Measurements from ENCODE around the gene TMEM201. TPM values are rescaled to one million over a fixed set of nuclear protein-coding genes. Genes with fewer than 3 reads are reported as not detected.
A peak's percentile ranks its signal among the peaks of the same experiment; 100 is the strongest.

The TMEM201 gene
- total and polyA plus RNA-seq, 9 of the 15 experiments (the other 6 are each of a cell fraction or from before 2014, with no cell fraction given) = 0.42 to 51.3 (median 7.4) TPM

DNA sequence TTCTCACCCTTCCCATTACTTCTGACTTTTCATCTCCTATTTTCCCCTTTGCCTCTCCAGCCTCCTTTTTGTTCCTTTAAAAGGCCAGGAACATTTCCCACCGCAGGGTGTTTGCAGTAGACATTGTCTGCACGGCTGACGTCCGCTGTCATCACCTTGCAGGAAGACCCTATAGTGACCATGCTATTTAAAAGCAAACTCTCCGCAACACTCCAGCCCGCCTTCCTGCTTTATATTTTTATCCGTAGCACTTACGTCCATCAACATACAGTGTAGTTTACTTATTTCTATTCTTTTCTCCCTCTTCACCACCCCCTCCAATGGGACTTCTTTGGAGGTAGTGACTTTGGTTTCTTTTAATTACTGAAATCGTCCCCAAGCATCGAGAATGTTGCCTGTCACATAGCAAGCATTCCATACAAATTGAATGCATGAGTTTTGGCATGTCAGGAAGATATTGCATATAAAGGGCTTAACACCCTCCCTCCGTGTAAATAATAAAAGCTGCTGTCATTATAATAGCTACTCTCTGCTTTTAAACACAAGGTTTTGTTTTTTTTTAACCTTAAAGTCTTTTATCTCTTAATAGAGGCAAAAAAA, 29.7 kb upstream of the TMEM201 start:
- 91% methylated on average over 11 of the region's 11 CpGs for WGBS (ENCODE audit: insufficient coverage, low coverage, missing lambda C conversion rate)
- H3K4me1 ChIP-seq (replicated peaks in 1 of 2; ENCODE audit: control insufficient read depth in 2 of 2, insufficient read depth in 2 of 2, low read length in 2 of 2) = peaks cover 3 to 8% of the 10 kb centered on the region in 2 experiments; a peak in 2 of 5 replicates
- H2AFZ ChIP-seq (ENCODE audit: low read depth, low read length) = no peak overlapping the region
- H3K4me3 ChIP-seq = no peak overlapping the region
- no peak for FAIRE-seq
- TF ChIP-seq MLLT1 (IDR thresholded peaks at IDR 0.05) (0 out of 4 replicates have a peak, but pooled peaks of 1 of the 2 experiments have one; percentile 49), HDAC1 (IDR thresholded peaks at IDR 0.05) (no peak), SRSF1 (IDR thresholded peaks at IDR 0.05; ENCODE audit: low read depth, low read length) (no peak), CTBP1 (IDR thresholded peaks at IDR 0.05; ENCODE audit: borderline replicate concordance) (no peak), SUPT5H (IDR thresholded peaks at IDR 0.05) (0 out of 2 replicates have a peak, but pooled peaks have one; percentile 29), ARHGAP35 (IDR thresholded peaks at IDR 0.05; ENCODE audit: partially characterized antibody) (no peak)
- TF ChIP-seq, protein P1, sequence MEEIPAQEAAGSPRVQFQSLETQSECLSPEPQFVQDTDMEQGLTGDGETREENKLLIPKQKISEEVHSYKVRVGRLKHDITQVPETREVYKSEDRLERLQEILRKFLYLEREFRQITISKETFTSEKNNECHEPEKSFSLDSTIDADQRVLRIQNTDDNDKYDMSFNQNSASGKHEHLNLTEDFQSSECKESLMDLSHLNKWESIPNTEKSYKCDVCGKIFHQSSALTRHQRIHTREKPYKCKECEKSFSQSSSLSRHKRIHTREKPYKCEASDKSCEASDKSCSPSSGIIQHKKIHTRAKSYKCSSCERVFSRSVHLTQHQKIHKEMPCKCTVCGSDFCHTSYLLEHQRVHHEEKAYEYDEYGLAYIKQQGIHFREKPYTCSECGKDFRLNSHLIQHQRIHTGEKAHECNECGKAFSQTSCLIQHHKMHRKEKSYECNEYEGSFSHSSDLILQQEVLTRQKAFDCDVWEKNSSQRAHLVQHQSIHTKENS (CRISPR knock-in tag; IDR thresholded peaks at IDR 0.05) = no peak
- H3K27ac ChIP-seq (ENCODE audit: extremely low read depth, low read depth, low read length) = no peak overlapping the region
- peaks cover 39% of the 10 kb centered on the region for H3K79me2 ChIP-seq (ENCODE audit: control insufficient read depth, insufficient read depth, low read length)
- H3K9me3 ChIP-seq (replicated peaks; ENCODE audit: control insufficient read depth, insufficient read depth, low read depth, low read length) = no peaks in the 10 kb centered on the region
- no TSS peak for BruUV-seq (replicated peaks)
- ChIA-PET POLR2A (interaction anchor here (0.6 to 1.8 kb wide), 7 partner anchors 8 to 41 kb away, joined by 3 to 8 read pairs (median 3); no protein-coding TSS in a partner anchor), CTCF (ENCODE audit: low intra/inter-chr PET ratio) (no interaction called here)
- H4K20me1 ChIP-seq (replicated peaks; ENCODE audit: control insufficient read depth, insufficient read depth, low read length) = no peaks in the 10 kb centered on the region; the same call in 1 of the 2 replicates
- DNase-seq (ENCODE audit: extremely low read depth in 1 of 4, low spot score in 3 of 4) = no peak
- H3K9ac ChIP-seq (ENCODE audit: insufficient read depth in 1 of 2, low read depth in 2 of 2, low read length in 2 of 2) = no peak overlapping the region
- no peaks in the 10 kb centered on the region for H3K9me1 ChIP-seq (ENCODE audit: control insufficient read depth, insufficient read depth, low read length)
- in situ Hi-C loops (cut with MboI) = no loop called here
- intact Hi-C loops (cut with micrococcal nuclease) = no loop called here
- peaks cover 82% of the 10 kb centered on the region for H3K36me3 ChIP-seq (ENCODE audit: control insufficient read depth, insufficient read depth, low read length)
- no peaks in the 10 kb centered on the region for H3K27me3 ChIP-seq (ENCODE audit: control insufficient read depth in 2 of 2, insufficient read depth in 2 of 2, low read length in 2 of 2)
- H3K4me2 ChIP-seq (ENCODE audit: insufficient read depth, low read length) = no peak overlapping the region
- no peak for ATAC-seq

Measured in K562 (cell line).